Stimulated activated CD4-positive, alpha-beta T cell treated with anti-CD3 and anti-CD28 coated beads, Interleukin-2, amount 100 ng/mL, for 4 hours (primary cell): ENCODE measurements around the gene CCDC157.
A peak's percentile ranks its signal among the peaks of the same experiment; 100 is the strongest.
"Not testable (repeated sequence)": the region's sequence is repeated elsewhere in the genome, so short reads cannot be mapped to it uniquely, and the experiment has no call there.

Source experiments
- DNase-seq: peaks from one replicate; pipeline ENCODE4 v3.0.0-alpha.2; 2020; ENCODE audit warnings: low read depth

CCDC157 gene

DNA sequence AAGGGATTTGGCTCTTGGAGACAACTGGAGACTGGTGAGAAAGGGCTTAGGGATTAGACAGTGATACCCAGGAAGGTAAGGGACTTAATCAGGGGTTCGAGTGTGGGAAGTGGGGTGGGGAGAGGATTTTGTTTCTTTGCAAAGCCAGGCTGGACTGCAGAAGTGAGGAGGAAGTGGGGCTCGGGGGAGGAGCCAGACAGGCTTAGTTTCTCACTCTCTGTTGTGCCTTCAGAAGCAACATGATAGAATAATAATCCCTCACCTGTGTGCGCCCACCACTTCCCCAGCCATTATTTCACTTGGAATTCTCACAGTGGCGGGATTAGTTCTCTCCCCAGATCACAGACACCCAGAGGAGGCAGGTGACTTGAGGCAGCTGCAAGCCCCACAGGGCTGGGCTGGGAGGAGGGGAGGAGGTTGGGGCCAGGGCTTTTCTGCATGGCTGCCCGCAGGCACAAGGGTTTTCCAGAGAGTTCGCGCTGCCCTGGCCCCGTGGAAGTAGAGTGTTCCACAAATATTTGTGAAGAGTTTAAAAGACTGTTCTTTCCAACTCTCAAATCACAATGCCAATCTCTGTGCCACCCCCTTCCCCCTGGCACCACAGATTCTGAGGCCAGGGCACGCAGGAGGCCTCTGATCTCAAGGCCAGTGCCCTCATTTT lies 36.0 kb downstream of the CCDC157 start:
- DNase-seq = no peak

GRCh38 chr22:30393322-30393680 lies 36.5 kb downstream of the CCDC157 start:
- no peak for DNase-seq

DNA sequence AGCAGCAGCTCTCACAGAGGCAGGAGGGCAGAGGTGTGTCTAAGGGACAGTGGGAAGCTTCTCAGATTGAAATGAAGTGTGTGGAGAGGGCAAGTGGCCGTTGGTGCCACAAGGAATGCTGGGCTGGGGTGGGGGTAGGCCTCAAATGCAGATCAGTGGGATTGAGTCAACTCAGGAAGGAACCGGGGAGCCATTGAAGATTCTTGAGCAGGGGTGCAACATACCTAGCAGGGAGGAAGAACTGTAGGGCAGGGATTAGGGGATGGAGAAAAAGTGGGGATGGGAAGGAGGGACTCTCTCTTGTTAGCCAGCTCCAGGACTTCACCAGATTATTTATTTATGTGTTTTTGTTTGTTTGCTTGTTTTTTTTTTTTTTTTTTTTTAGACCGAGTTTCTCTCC lies 37.1 kb downstream of the CCDC157 start:
- no peak for DNase-seq

DNA sequence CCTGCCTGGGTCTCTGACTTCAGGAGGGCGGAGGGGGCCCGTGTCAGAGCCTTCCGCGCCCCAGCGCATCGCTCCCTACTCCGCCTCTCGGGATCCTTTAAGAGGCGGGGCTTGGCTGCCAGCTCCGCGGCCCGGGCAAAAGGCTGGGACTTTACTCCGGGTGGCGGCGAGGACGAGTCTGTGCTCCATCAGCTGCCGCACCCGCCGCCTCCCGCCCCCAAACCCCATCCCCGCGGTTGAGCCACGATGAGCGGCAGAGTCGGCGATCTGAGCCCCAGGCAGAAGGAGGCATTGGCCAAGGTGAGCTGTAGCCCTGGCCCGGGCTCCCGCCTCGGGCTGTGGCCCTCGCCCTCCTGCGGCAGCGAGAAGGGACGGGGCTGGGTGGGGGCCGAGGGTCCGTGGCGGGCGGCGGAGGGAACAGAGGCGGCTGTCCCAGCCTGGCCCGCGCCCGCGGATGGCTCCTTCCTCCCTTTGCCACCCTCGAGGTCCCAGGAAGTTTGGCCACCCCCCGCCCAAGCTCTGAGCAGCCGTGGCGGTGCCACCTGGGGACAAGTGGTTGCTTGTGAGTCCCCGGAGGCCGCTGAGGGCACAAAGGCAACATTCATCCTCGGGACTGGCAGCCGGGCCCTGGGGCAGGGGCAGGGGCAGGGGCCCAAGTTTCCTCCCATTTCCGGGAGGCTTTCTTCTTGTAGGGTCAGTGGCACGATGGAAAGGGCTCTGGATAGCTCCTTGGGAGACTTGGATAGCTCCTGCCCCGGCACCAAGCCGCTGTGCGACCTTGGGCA lies 40.3 kb downstream of the CCDC157 start, which contains the start of gene SEC14L2:
Gene SEC14L2 (plus strand): TSS at position 148 of the 785 bp plus-strand sequence. CDS start 99 bp downstream, at position 247.
- DNase-seq = peak; percentile 27

DNA sequence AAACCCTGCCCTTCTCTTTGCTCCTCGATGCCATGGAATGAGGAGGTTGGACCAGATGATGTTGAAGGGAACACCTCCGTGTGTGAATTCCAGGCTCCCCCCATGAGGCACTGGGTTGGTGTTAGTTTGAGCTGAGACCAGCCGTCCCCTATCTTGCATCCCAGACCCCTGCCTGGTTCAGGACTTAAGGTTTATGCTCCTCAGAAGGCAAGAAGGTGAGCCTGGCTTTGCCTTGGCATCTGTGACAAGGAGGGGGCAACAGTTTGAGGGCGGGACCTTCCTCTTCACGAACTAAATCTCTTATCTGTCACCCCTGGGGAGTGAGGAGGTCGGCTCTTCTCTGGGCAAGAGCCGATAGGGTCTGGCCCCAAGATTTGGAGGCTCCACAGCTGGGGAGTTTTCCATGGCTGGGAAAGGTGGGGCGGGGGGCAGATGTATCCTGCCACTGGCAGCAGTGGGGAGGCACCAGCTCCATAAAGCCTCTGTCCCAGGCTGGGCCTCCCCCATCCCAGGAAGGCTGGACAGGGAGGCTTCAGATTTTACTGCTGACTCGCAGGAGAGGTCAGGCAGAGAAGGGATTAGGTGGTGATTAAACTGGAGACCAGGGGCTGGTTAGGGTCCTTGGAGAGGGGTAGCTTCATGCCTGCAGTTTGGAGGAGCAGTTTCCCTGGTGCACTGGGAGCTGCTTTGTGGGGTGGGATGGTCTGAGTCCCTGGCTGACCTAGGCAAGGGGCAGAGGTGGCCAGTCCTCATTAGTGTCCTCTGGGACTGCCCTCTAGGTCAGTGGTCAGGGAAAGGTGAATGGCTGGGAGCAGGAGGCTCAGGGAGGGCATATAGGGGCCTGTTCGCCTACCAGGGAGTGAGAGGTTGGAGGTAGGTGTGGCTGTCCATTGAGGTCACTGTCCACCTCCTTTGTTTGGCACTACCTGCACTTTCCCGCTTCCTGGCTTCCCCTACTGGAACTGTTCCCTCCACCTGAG lies 41.1 kb downstream of the CCDC157 start:
- no peak for DNase-seq

DNA sequence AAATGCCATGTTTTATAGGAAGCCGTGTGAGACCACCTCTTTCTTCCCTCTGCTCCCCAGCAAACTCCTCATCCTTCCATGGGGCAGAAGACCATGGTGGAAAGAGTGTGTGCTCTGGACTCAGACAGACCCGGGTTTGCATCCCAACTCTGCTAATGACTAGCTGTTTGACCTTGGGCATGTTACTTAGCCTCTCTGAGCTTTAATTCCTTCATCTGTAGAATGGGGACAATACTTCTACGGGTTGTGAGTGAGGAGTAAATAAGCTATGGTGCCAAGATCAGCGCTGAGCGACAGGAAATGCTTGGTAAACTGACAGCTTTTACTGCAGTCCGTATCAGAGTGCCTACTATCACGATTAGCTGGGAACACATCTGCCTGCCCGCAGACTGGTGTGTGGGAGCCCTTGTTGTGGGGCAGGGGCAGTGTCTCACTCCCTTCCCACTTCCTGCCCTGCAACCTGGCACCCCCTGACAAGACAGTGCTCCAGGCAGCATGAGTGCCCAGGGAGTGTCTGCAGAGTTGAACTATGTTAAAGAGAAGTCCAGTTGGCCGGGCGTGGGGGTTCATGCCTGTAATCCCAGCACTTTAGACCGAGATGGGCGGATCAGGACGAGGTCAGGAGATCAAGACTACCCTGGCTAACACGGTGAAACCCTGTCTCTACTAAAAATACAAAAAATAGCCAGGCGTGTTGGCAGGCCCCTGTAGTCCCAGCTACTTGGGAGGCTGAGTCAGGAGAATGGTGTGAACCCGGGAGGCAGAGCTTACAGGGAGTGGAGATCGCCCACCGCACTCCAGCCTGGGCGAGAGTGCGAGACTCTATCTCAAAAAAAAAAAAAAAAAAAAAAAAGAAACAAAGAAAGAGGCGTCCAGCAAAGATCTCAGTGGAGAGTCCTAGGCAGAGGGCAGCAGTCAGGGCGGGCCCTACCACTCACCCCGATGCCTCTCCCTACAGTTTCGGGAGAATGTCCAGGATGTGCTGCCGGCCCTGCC lies 42.2 kb downstream of the CCDC157 start:
- no peak for DNase-seq

DNA sequence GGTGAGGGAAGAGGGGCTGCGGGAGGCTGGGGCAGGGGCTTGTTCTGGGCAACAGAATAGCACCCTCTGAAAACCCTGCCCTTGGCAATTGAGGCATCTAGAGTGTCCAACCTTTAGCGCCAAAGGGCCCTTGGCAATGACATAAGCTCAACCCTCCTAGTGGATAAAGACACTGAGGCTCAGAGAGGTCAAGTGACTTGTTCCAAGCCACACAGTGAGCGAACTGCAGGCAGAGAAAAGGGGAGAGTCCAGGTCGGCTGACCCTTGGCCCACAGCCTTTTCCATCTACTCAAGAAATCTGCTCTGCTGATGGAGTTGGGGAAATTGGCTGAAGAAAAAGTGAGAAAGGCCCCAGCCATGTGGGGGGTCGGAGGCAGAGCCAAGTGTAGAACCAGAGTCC lies 42.9 kb downstream of the CCDC157 start:
- DNase-seq = no peak

- DNase-seq = no peak
These were observed 43.4 kb downstream of the CCDC157 start for GRCh38 chr22:30400159-30400558.

DNA sequence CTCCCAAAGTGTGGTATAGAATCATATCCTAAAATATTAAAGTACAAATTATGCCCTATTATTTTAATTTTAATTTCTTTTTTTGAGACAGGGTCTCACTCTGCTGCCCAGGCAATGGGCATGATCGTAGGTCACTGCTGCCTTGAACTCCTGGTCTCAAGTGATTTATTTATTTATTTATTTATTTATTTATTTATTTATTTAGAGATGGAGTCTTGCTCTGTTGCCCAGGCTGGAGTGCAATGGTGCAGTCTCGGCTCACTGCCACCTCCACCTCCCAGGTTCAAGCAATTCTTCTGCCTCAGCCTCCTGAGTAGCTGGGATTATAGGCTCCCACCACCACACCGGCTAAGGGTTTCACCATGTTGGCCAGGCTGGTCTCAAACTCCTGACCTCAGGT lies 44.2 kb downstream of the CCDC157 start:
- DNase-seq = not testable (repeated sequence)

- no peak for DNase-seq
These were observed 45.4 kb downstream of the CCDC157 start for GRCh38 chr22:30402028-30402765.

- not testable (repeated sequence) for DNase-seq
These were observed 45.9 kb downstream of the CCDC157 start for GRCh38 chr22:30402766-30403104.

- DNase-seq = no peak
These were observed 47.5 kb downstream of the CCDC157 start for GRCh38 chr22:30404307-30404706.

- DNase-seq = no peak
These were observed 48.9 kb downstream of the CCDC157 start for GRCh38 chr22:30405731-30406130.

DNA sequence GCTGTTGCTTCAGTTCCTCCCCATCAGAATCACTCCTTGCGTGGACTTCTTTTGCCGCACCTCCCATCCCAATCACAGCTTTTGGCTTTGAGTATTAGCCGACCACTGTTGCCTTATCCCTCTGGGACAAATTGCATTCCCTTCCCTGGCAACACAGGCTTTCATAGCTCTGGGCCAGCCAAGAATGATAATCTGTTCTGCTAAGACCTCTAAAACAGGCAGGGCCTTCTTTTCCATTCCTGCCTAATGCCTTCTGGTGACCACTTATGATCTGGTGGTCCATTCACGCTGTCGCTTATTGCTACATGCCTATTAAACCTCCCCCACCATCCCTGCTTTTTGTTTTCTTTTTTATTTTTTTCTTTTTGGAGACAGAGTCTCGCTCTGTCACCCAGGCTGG lies 49.6 kb downstream of the CCDC157 start:
- no peak for DNase-seq

- DNase-seq = no peak
These were observed 51.7 kb downstream of the CCDC157 start for GRCh38 chr22:30408388-30409102.

DNA sequence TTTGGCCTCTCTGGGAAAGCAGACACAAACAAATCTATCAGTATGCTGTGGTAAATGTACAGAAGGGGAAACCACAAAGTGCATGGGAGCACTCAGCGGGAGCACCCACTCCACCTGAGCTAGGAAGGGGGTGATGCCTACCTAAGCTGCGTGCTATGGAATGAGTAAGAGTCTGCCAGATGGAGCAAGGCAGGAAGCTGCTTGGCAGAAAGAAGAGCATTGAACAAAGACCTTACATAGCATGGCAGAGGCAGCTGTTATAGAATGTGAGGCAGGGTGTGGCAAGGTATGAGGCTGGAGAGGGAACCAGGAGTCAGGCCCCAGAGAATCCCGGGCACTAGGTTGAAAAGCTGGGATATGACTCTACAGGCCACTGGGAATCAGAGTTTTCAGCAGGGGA lies 55.0 kb downstream of the CCDC157 start:
- no peak for DNase-seq

DNA sequence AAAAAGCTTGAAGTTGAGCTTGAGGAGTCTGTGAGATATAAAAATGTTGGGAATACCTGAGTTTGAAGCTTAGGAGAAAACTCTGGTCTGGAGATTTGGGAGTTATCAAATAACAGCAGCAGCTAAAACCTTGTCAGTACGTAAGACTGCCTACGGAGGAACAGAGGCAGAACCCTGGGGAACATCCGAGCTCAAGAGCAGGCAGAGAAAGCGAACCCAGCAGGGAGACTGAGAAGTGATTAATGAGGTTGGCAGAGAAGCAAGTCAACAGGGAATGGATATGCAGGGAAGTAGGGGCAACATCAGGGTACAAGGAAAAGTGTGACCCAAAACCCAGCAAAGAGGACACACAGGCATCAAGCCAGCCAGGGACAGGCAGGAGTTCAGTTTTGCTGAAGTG lies 56.2 kb downstream of the CCDC157 start:
- no peak for DNase-seq

- DNase-seq = no peak
These were observed 57.1 kb downstream of the CCDC157 start for GRCh38 chr22:30413745-30414524.

DNA sequence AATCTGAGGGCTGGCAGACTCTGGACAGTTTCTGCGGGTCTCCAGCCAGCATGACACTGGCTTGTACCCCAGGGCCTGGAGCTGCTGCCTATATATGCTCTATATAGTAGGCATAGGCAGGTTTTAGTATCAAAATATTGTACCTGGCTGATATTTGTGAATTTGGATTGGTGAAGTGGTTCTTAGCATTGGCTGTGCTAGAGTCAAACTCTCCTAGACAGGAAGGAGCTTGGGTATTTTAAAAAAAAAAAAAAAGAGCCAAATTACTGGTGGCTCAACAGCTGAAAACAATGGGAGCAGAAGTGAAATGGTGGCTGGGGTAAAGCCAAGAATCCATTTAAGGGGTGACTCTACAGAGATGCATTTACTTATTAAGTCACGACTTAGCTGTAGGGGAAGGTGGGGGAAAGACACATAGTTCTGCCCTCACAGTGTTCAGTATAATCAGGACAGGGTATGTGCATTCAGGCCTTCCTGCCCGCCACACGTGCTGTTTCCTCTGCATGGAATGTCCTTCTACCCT lies 57.8 kb downstream of the CCDC157 start:
- no peak for DNase-seq
